Progenitor cell of endocrine pancreas (in vitro differentiated cells): ENCODE results near the gene SPINK7. TPM values are rescaled to one million over a fixed set of nuclear protein-coding genes. Genes with fewer than 3 reads are reported as not detected.
"Not testable (repeated sequence)": the region's sequence is repeated elsewhere in the genome, so short reads cannot be mapped to it uniquely, and the experiment has no call there.

Source experiments
- DNase-seq: peaks from one replicate; pipeline ENCODE4 v3.0.0; 2021; ENCODE audit warnings: low spot score; ENCODE audit not compliant: unreplicated experiment
- H3K27ac Mint-ChIP-seq: 2 replicates; pipeline ENCODE4 v1.8.0; 2021; ENCODE audit warnings: mild to moderate bottlenecking, moderate library complexity, mixed read lengths
- H3K27me3 Mint-ChIP-seq: 2 replicates; pipeline ENCODE4 v1.8.0; 2021; ENCODE audit warnings: mixed read lengths
- H3K36me3 Mint-ChIP-seq: 2 replicates; pipeline ENCODE4 v1.8.0; 2022; ENCODE audit warnings: mixed read lengths; ENCODE audit not compliant: insufficient read depth
- H3K4me1 Mint-ChIP-seq: 2 replicates; pipeline ENCODE4 v1.8.0; 2021; ENCODE audit warnings: low read depth, mixed read lengths
- H3K4me3 Mint-ChIP-seq: 2 replicates; pipeline ENCODE4 v1.8.0; 2021; ENCODE audit warnings: low read depth, mild to moderate bottlenecking, moderate library complexity, mixed read lengths
- H3K9me3 Mint-ChIP-seq: 2 replicates; pipeline ENCODE4 v1.8.0; 2021; ENCODE audit warnings: low read depth, mixed read lengths
- total RNA-seq: library from RNA; stranded (reverse); gene quantifications from 2 replicates; pipeline ENCODE4 v1.2.1, GENCODE V29; 2021
- TF ChIP-seq, protein P1 (sequence below): fragments of 200-600 bp; sonication (generic); IDR thresholded peaks from one replicate; pipeline ENCODE4 v1.5.0; 2021; ENCODE audit warnings: antibody characterized with exemption, mild to moderate bottlenecking; ENCODE audit not compliant: unreplicated experiment

SPINK7 gene
- total RNA-seq, 1 donor from 2014 or later, result not detected

DNA sequence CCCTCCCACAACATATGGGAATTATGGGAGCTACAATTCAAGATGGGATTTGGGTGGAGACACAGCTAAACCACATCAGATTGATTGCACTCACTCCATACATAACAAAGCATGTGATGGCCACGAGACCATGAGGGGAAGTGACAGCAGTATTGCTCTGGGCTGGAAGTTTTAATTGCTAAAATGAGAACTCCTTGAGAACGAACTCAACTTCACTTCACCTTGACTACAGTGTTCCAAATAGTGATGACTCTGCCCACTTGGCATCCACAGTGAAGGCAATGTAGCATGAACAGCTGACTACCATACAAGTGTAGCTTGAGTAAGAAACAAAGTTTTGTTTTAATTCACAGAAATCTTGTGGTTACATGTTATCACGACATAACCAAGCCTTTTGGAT is 739 bp upstream of the SPINK7 start:
- Mint-ChIP-seq H3K4me1 (no peaks in the 10 kb centered on the region), H3K9me3 (peaks cover 15% of the 10 kb centered on the region), H3K4me3 (no peak overlapping the region), H3K36me3 (peaks cover 9% of the 10 kb centered on the region), H3K27ac (no peak overlapping the region), H3K27me3 (no peaks in the 10 kb centered on the region)
- TF ChIP-seq, protein P1, sequence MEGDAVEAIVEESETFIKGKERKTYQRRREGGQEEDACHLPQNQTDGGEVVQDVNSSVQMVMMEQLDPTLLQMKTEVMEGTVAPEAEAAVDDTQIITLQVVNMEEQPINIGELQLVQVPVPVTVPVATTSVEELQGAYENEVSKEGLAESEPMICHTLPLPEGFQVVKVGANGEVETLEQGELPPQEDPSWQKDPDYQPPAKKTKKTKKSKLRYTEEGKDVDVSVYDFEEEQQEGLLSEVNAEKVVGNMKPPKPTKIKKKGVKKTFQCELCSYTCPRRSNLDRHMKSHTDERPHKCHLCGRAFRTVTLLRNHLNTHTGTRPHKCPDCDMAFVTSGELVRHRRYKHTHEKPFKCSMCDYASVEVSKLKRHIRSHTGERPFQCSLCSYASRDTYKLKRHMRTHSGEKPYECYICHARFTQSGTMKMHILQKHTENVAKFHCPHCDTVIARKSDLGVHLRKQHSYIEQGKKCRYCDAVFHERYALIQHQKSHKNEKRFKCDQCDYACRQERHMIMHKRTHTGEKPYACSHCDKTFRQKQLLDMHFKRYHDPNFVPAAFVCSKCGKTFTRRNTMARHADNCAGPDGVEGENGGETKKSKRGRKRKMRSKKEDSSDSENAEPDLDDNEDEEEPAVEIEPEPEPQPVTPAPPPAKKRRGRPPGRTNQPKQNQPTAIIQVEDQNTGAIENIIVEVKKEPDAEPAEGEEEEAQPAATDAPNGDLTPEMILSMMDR, result no peak
- DNase-seq, result no peak

DNA sequence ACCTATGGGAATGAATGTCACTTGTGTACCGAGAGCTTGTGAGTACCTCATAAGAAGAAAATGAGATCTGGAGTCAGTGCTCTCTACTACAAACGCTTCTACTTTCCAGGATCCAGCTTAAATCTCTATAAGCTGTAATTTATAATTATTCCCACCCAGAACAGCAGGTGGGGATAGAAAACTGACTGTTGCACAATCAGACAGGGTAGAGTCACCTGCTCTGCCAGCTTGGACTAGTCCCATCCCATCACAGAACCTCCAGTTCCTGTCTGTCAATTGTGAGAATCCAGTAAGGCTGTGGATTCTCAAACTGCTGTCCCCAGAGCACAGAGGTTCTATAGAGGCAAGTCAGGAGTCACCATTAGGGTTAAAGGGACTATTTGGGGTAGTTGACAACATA is 2.0 kb downstream of the SPINK7 start:
- Mint-ChIP-seq H3K36me3 (peaks cover 4% of the 10 kb centered on the region), H3K4me3 (no peak overlapping the region), H3K4me1 (no peaks in the 10 kb centered on the region), H3K9me3 (peaks cover 8% of the 10 kb centered on the region), H3K27me3 (no peaks in the 10 kb centered on the region), H3K27ac (no peak overlapping the region)
- no peak for DNase-seq
- TF ChIP-seq, protein P1, result no peak

DNA sequence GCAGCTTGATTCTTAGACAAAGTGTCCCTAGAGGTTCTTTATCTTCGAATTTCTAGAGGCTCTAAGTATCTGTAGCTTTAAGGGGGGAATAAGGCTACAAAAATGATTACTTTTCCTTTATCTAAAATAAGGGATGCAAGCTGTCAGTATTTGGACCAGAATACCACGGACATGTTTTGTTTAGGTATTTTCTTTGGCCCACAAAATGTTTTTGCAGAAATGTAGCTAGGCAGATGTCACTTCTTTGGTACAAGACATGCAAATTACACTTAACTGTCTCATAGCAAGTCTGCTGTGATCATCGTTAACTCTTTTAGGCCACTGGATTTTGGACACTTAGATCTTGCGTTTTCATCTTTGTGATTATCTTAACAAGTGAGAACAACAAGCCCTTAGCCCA is 2.5 kb downstream of the SPINK7 start:
- Mint-ChIP-seq H3K9me3 (peaks cover 2% of the 10 kb centered on the region), H3K4me3 (no peak overlapping the region), H3K27ac (no peak overlapping the region)

DNA sequence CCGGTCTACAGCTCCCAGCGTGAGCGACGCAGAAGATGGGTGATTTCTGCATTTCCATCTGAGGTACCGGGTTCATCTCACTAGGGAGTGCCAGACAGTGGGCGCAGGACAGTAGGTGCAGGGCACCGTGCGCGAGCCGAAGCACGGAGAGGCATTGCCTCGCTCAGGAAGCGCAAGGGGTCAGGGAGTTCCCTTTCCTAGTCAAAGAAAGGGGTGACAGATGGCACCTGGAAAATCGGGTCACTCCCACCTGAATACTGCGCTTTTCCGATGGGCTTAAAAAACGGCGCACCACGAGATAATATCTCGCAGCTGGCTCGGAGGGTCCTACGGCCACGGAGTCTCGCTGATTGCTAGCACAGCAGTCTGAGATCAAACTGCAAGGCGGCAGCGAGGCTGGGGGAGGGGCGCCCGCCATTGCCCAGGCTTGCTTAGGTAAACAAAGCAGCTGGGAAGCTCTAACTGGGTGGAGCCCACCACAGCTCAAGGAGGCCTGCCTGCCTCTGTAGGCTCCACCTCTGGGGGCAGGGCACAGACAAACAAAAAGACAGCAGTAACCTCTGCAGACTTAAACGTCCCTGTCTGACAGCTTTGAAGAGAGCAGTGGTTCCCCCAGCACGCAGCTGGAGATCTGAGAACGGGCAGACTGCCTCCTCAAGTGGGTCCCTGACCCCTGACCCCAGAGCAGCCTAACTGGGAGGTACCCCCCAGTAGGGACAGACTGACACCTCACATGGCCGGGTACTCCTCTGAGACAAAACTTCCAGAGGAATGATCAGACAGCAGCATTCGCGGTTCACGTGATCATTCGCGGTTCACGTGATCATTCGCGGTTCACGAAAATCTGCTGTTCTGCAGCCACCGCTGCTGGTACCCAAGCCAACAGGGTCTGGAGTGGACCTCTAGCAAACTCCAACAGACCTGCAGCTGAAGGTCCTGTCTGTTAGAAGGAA is 8.1 kb downstream of the SPINK7 start:
- not testable (repeated sequence) for H3K9me3 Mint-ChIP-seq, H3K4me1 Mint-ChIP-seq, H3K36me3 Mint-ChIP-seq, H3K27me3 Mint-ChIP-seq
- H3K27ac Mint-ChIP-seq, result peak overlapping the region; percentile 98
- DNase-seq, result peak; percentile 8
- peak overlapping the region; percentile 96 for H3K4me3 Mint-ChIP-seq

More for the DNA sequence above, 2.5 kb downstream of the SPINK7 start:
- H3K4me1 Mint-ChIP-seq, result no peaks in the 10 kb centered on the region
- no peaks in the 10 kb centered on the region for H3K36me3 Mint-ChIP-seq
- TF ChIP-seq, protein P1, result no peak
- no peaks in the 10 kb centered on the region for H3K27me3 Mint-ChIP-seq
- no peak for DNase-seq

DNA sequence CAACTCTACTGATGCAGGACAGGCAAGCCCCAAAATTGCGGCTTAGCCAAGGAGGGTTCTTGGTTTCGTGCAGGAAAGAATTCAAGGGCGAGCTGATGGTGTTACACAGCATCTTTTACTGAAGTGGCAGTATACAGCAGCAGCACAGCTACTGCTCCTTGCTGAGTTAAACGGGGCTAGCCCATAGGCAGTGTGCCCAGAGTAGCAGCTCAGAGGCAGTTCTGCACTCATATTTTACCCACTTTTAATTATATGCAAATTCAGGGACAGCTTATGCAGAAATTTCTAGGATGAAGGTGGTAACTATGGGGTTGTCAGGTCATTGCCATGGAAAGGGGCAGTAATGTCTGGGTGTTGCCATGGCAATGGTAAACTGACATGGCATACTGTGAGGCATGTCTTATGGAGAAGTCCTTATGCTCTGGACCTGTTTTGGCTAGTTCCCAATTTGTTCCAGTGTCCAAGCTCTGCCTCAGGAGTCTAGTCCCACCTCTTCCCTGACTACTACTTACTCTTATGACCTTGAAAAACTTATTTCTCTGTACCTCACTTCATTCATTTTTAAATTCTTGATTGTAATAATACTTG is 21.1 kb downstream of the SPINK7 start:
- Mint-ChIP-seq H3K4me1 (no peaks in the 10 kb centered on the region), H3K27ac (no peak overlapping the region), H3K4me3 (no peak overlapping the region), H3K9me3 (peaks cover 17% of the 10 kb centered on the region), H3K36me3 (peaks cover 6% of the 10 kb centered on the region), H3K27me3 (no peaks in the 10 kb centered on the region)
- no peak for DNase-seq
- TF ChIP-seq, protein P1, result no peak
